OCI-LY1 (cell line): Measurements from ENCODE around the gene CERK.

Experiments used
- H2AFZ ChIP-seq: fragments of 200-600 bp; sonication (generic), shearing (Covaris generic); 2 replicates; pipeline ENCODE4 v1.6.0; 2014; ENCODE audit warnings: antibody characterized with exemption, mild to moderate bottlenecking, low read length
- H3F3A ChIP-seq: fragments of 200-600 bp; sonication (generic), shearing (Covaris generic); 2 replicates; pipeline ENCODE4 v1.6.0; 2014; ENCODE audit warnings: mild to moderate bottlenecking, antibody characterized with exemption, low read length, moderate library complexity; ENCODE audit not compliant: insufficient read depth
- H3K27ac ChIP-seq: fragments of 200-600 bp; sonication (generic); 2 replicates; pipeline ENCODE4 v1.5.1; 2014; ENCODE audit warnings: low read length, mixed run types, mild to moderate bottlenecking, low read depth; ENCODE audit not compliant: poor library complexity, severe bottlenecking
- H3K27me3 ChIP-seq: fragments of 200-600 bp; sonication (generic); 2 replicates; pipeline ENCODE4 v1.6.0; 2014; ENCODE audit warnings: antibody characterized with exemption, mild to moderate bottlenecking, low read length, moderate library complexity; ENCODE audit not compliant: insufficient read depth
- H3K36me3 ChIP-seq: fragments of 200-600 bp; sonication (generic); 2 replicates; pipeline ENCODE4 v1.6.1; 2014; ENCODE audit warnings: mild to moderate bottlenecking, antibody characterized with exemption, low read length, moderate library complexity, mixed read lengths; ENCODE audit not compliant: insufficient read depth
- H3K4me1 ChIP-seq: fragments of 200-600 bp; sonication (generic); 2 replicates; pipeline ENCODE4 v1.5.1; 2014; ENCODE audit warnings: mild to moderate bottlenecking, low read length, moderate library complexity; ENCODE audit not compliant: insufficient read depth, severe bottlenecking
- H3K4me2 ChIP-seq: fragments of 200-600 bp; sonication (generic), shearing (Covaris generic); 2 replicates; pipeline ENCODE4 v1.6.1; 2014; ENCODE audit warnings: low read length
- H3K4me3 ChIP-seq: fragments of 200-600 bp; sonication (generic); 2 replicates; pipeline ENCODE4 v1.5.1; 2014; ENCODE audit warnings: low read length, low read depth, mild to moderate bottlenecking, mixed read lengths; ENCODE audit not compliant: poor library complexity, severe bottlenecking
- H3K79me2 ChIP-seq: fragments of 200-600 bp; shearing (Covaris generic); 2 replicates; pipeline ENCODE4 v1.6.1; 2016; ENCODE audit warnings: mixed run types, low read length, mixed read lengths; ENCODE audit not compliant: insufficient read depth
- H3K9ac ChIP-seq: fragments of 200-600 bp; sonication (generic), shearing (Covaris generic); 2 replicates; pipeline ENCODE4 v1.6.1; 2014; ENCODE audit warnings: mild to moderate bottlenecking, low read length, mixed read lengths
- H3K9me2 ChIP-seq: fragments of 200-600 bp; sonication (generic), shearing (Covaris generic); 2 replicates; pipeline ENCODE4 v1.6.1; 2014; ENCODE audit warnings: low read depth, mild to moderate bottlenecking, low read length, mixed read lengths
- H3K9me3 ChIP-seq: fragments of 200-600 bp; shearing (Covaris generic); 2 replicates; pipeline ENCODE4 v1.6.1; 2014; ENCODE audit warnings: low read length, mixed read lengths
- H4K20me1 ChIP-seq: fragments of 200-600 bp; sonication (generic), shearing (Covaris generic); 2 replicates; pipeline ENCODE4 v1.6.0; 2016; ENCODE audit warnings: mild to moderate bottlenecking, low read length; ENCODE audit not compliant: insufficient read depth
- EZH2 ChIP-seq: fragments of 200-600 bp; sonication (generic), shearing (Covaris generic); IDR thresholded peaks from 2 replicates; pipeline ENCODE4 v1.8.0; 2017; ENCODE audit warnings: borderline replicate concordance, mixed run types, mild to moderate bottlenecking, antibody characterized with exemption, low read length, moderate library complexity, mixed read lengths
- TF ChIP-seq, protein P1 (sequence below): fragments of 200-600 bp; sonication (generic), shearing (Covaris generic); IDR thresholded peaks from 2 replicates; pipeline ENCODE4 v1.5.1; 2017; ENCODE audit warnings: mild to moderate bottlenecking, antibody characterized with exemption, low read length, moderate library complexity, mixed read lengths

Gene CERK

DNA sequence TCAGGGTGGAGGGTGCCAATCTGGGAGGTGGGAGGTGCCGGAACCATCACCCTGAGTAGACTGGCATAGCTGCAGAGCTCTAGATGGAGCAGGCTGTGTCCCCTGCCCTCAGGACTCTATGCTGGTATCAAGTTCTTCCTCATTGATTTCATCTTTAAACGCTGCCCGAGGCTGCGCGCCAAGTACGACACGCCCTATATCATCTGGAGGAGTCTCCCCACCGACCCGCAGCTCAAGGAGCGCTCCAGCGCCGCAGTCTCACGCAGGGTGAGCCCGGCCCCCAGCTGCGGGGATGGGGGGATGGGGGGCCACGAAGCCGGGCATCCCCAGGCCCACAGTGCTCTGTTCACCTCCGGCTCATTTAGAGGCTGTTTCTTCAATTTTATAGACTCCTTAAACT lies 65.3 kb downstream of the CERK start:
- H3K9me2 ChIP-seq, result no peaks in the 10 kb centered on the region
- H3K27ac ChIP-seq, result peak overlapping the region; percentile 70
- H3K79me2 ChIP-seq, result no peaks in the 10 kb centered on the region
- H3K9me3 ChIP-seq, result no peaks in the 10 kb centered on the region
- no peaks in the 10 kb centered on the region for H3K27me3 ChIP-seq
- H3K4me1 ChIP-seq, result peaks cover 38% of the 10 kb centered on the region
- no peak overlapping the region for H3K4me3 ChIP-seq
- no peaks in the 10 kb centered on the region for H3F3A ChIP-seq
- no peaks in the 10 kb centered on the region for H4K20me1 ChIP-seq
- TF ChIP-seq, protein P1, sequence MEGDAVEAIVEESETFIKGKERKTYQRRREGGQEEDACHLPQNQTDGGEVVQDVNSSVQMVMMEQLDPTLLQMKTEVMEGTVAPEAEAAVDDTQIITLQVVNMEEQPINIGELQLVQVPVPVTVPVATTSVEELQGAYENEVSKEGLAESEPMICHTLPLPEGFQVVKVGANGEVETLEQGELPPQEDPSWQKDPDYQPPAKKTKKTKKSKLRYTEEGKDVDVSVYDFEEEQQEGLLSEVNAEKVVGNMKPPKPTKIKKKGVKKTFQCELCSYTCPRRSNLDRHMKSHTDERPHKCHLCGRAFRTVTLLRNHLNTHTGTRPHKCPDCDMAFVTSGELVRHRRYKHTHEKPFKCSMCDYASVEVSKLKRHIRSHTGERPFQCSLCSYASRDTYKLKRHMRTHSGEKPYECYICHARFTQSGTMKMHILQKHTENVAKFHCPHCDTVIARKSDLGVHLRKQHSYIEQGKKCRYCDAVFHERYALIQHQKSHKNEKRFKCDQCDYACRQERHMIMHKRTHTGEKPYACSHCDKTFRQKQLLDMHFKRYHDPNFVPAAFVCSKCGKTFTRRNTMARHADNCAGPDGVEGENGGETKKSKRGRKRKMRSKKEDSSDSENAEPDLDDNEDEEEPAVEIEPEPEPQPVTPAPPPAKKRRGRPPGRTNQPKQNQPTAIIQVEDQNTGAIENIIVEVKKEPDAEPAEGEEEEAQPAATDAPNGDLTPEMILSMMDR, result no peak
- no peak for TF ChIP-seq EZH2
- H3K9ac ChIP-seq, result peak overlapping the region; percentile 13; the same call in 1 of the 2 replicates
- H3K36me3 ChIP-seq, result no peaks in the 10 kb centered on the region
- H2AFZ ChIP-seq, result no peak overlapping the region
- H3K4me2 ChIP-seq, result peak overlapping the region; percentile 42

DNA sequence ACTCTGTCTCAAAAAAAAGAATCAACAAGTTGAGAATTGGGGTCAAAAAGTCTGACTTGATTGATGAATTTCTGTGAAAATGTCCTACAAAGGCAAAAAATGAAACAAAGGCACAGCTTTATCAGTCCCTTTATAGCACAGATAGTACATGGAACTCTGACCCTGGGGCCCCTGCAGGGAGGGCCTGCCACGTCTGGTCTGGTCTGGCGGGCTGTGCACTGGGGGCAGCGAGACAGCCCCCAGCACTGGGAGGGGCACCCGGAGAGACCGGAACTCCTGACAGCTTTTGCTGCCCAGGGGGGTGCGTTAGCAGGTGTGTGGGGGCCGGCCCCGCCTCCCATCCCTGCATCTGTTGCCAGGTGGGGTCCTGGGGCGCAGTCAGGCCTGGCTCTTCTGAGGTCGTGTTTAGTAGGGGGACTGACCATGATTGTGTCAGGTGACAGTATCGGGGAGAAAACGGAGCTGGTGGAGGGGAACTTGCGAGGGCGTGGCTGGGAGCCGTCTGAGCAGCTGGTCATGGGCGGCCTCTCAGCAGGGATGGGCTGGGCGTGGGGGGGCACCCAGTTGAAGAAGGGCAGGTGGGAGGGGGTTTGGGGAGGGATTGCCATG lies 66.1 kb downstream of the CERK start:
- no peaks in the 10 kb centered on the region for H3K9me3 ChIP-seq
- no peak overlapping the region for H3K9ac ChIP-seq
- no peaks in the 10 kb centered on the region for H3K36me3 ChIP-seq
- H3K27ac ChIP-seq, result peak overlapping the region; percentile 70
- no peaks in the 10 kb centered on the region for H3K9me2 ChIP-seq
- peak overlapping the region; percentile 42 for H3K4me2 ChIP-seq
- H3K4me1 ChIP-seq, result peaks cover 38% of the 10 kb centered on the region
- no peaks in the 10 kb centered on the region for H4K20me1 ChIP-seq
- H3K27me3 ChIP-seq, result no peaks in the 10 kb centered on the region
- no peaks in the 10 kb centered on the region for H3F3A ChIP-seq
- no peak overlapping the region for H2AFZ ChIP-seq
- TF ChIP-seq EZH2, result no peak
- peak overlapping the region; percentile 4 for H3K4me3 ChIP-seq
- no peaks in the 10 kb centered on the region for H3K79me2 ChIP-seq

DNA sequence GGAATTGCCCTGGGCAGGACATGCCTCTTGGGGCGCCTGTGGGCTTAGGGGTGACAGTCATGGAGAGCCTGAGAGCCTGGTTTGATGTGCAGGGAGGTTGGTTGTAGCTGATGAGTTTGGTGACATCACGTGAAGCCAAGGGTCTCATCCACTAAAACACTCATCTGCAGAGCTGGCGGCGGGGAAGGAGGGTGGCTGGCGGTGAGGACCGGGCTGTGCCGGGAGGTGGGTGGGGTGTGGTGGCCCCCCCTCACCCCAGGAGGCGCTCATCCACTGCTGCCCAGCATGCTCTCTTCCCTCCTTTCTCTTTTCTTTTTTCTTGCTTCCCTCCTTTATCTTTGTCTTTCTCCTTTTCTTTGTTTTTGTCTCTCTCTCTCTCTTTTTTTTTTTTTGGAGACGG lies 68.9 kb downstream of the CERK start:
- Histone ChIP-seq H3K4me3 (no peak overlapping the region), H4K20me1 (no peaks in the 10 kb centered on the region), H3K4me2 (no peak overlapping the region), H3K9me3 (no peaks in the 10 kb centered on the region), H3K79me2 (no peaks in the 10 kb centered on the region), H3K4me1 (peaks cover 27% of the 10 kb centered on the region), H3F3A (no peaks in the 10 kb centered on the region), H3K27ac (no peak overlapping the region), H3K9ac (no peak overlapping the region), H3K36me3 (no peaks in the 10 kb centered on the region), H2AFZ (no peak overlapping the region), H3K9me2 (no peaks in the 10 kb centered on the region), H3K27me3 (no peaks in the 10 kb centered on the region)
- TF ChIP-seq EZH2, result no peak
- TF ChIP-seq, protein P1, result no peak

DNA sequence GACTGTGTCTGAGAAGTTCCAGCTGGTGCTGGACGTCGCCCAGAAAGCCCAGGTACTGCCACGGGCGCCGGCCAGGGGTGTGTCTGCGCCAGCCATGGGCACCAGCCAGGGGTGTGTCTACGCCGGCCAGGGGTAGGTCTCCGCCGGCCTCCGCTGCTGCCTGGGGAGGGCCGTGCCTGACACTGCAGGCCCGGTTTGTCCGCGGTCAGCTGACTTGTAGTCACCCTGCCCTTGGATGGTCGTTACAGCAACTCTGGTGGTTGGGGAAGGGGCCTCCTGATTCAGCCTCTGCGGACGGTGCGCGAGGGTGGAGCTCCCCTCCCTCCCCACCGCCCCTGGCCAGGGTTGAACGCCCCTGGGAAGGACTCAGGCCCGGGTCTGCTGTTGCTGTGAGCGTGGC lies 69.9 kb downstream of the CERK start:
- H3K27ac ChIP-seq, result no peak overlapping the region
- H3K9me2 ChIP-seq, result no peaks in the 10 kb centered on the region
- no peak overlapping the region for H3K4me2 ChIP-seq
- TF ChIP-seq EZH2, result no peak
- TF ChIP-seq, protein P1, result no peak
- H3K4me3 ChIP-seq, result no peak overlapping the region
- no peak overlapping the region for H3K9ac ChIP-seq
- H3F3A ChIP-seq, result no peaks in the 10 kb centered on the region
- H2AFZ ChIP-seq, result no peak overlapping the region
- no peaks in the 10 kb centered on the region for H3K79me2 ChIP-seq
- no peaks in the 10 kb centered on the region for H4K20me1 ChIP-seq
- no peaks in the 10 kb centered on the region for H3K36me3 ChIP-seq
- H3K4me1 ChIP-seq, result peaks cover 16% of the 10 kb centered on the region
- no peaks in the 10 kb centered on the region for H3K27me3 ChIP-seq
- H3K9me3 ChIP-seq, result no peaks in the 10 kb centered on the region
